ENCODE measurements around the gene GALNT9.

GALNT9 gene

GRCh38 chr12:132211326-132211725, 118.1 kb downstream of the GALNT9 start:
- no peak for DNase-seq

GRCh38 chr12:132210223-132211055, 119.0 kb downstream of the GALNT9 start:
- DNase-seq: no peak

- no peak for DNase-seq
Observed at GRCh38 chr12:132209619-132210222, 119.7 kb downstream of the GALNT9 start.

- no peak for DNase-seq
Observed at GRCh38 chr12:132208153-132208823, 121.1 kb downstream of the GALNT9 start.

GRCh38 chr12:132207083-132207775, 122.2 kb downstream of the GALNT9 start:
- no peak for DNase-seq

GRCh38 chr12:132206046-132206434, 123.3 kb downstream of the GALNT9 start:
- DNase-seq: no peak

- DNase-seq: no peak
Observed at GRCh38 chr12:132205271-132206045, 123.9 kb downstream of the GALNT9 start.

- DNase-seq: no peak
Observed at GRCh38 chr12:132204793-132205270, 124.6 kb downstream of the GALNT9 start.

- DNase-seq: no peak
Observed at GRCh38 chr12:132204063-132204792, 125.2 kb downstream of the GALNT9 start.

- no peak for DNase-seq
Observed at GRCh38 chr12:132202929-132203721, 126.3 kb downstream of the GALNT9 start.

GRCh38 chr12:132201391-132202120, 127.8 kb downstream of the GALNT9 start:
- no peak for DNase-seq

GRCh38 chr12:132200800-132201199, 128.6 kb downstream of the GALNT9 start:
- DNase-seq: no peak

GRCh38 chr12:132199526-132200319, 129.7 kb downstream of the GALNT9 start:
- no peak for DNase-seq

GRCh38 chr12:132199101-132199500, 130.3 kb downstream of the GALNT9 start:
- no peak for DNase-seq

- no peak for DNase-seq
Observed at GRCh38 chr12:132197581-132198354, 131.6 kb downstream of the GALNT9 start.

- DNase-seq: no peak
Observed at GRCh38 chr12:132196873-132197390, 132.5 kb downstream of the GALNT9 start.

- DNase-seq: no peak
Observed at GRCh38 chr12:132196038-132196872, 133.1 kb downstream of the GALNT9 start.
